Measurements from ENCODE around the gene HSPA9. TPM values are rescaled to one million over a fixed set of nuclear protein-coding genes. Genes with fewer than 3 reads are reported as not detected.

Gene HSPA9
- polyA plus RNA-seq, 1 donor (not counting 4 experiments of a cell fraction or from before 2014, with no cell fraction given): 195 TPM

- Histone ChIP-seq H3K9me1 (ENCODE audit: control insufficient read depth, extremely low read depth, insufficient read depth, low read length) (no peaks in the 10 kb centered on the region), H2AFZ (ENCODE audit: control insufficient read depth, low read length) (peak overlapping the region; percentile 52), H3K27me3 (ENCODE audit: control insufficient read depth, extremely low read depth, insufficient read depth, low read length) (no peaks in the 10 kb centered on the region), H3K36me3 (ENCODE audit: control insufficient read depth in 2 of 2, extremely low read depth in 1 of 2, insufficient read depth in 2 of 2, low read length in 2 of 2) (no peaks in the 10 kb centered on the region), H3K79me2 (ENCODE audit: control insufficient read depth, insufficient read depth, low read length) (no peaks in the 10 kb centered on the region), H4K20me1 (ENCODE audit: control insufficient read depth, extremely low read depth, insufficient read depth, low read length) (no peaks in the 10 kb centered on the region), H3K4me2 (ENCODE audit: control insufficient read depth, extremely low read depth, insufficient read depth, low read depth, low read length) (peak overlapping the region; percentile 47), H3K4me1 (ENCODE audit: control insufficient read depth, extremely low read depth, insufficient read depth, low read length) (peaks cover 14% of the 10 kb centered on the region), H3K27ac (ENCODE audit: control insufficient read depth, insufficient read depth, low read length) (no peak overlapping the region), H3K9ac (ENCODE audit: control insufficient read depth, extremely low read depth, insufficient read depth, low read length) (no peak overlapping the region), H3K4me3 (ENCODE audit: control insufficient read depth in 2 of 3, extremely low read depth in 1 of 3, insufficient read depth in 2 of 3, low read depth in 1 of 3, low read length in 3 of 3) (no peak overlapping the region), H3K9me3 (ENCODE audit: control insufficient read depth, low read depth, low read length) (no peaks in the 10 kb centered on the region)
- FAIRE-seq (peak; percentile 79), DNase-seq (ENCODE audit: low read depth, low spot score) (no peak)
- dilution Hi-C loops (cut with MboI; ENCODE audit: extremely low pct_ligation_motif_present, low sequenced_read_pairs): no loop called here
- TF ChIP-seq EZH2 (IDR thresholded peaks at IDR 0.05; ENCODE audit: low read length) (no peak), CTCF (optimal IDR thresholded peaks at IDR 0.05 in 1 of 3, IDR thresholded peaks at IDR 0.05 in 1 of 3, conservative IDR thresholded peaks at IDR 0.05 in 1 of 3; ENCODE audit: extremely low read depth in 1 of 3, insufficient read depth in 2 of 3, low read length in 3 of 3) (no peak)
Measured at GRCh38 chr5:138616508-138616907, 41.3 kb upstream of the HSPA9 start.

DNA sequence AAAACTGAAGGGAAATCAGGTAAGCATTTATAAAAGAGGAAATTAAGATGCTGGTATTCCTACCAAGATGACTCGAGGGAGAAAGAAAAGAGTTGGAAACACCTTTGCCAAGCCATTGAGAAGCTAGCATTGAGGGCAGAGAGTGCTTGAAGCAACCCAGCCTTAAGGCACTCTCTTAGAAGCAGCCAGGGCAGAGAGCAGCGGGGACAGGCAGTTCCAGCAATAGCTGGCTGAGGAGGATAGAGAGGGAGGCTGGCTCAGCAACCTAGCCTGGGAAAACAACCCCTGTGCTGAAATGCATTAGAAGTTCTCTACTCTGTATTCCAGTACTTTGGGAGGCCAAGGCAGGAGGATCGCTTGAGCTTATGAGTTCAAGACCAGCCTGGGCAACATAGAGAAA lies 40.3 kb upstream of the HSPA9 start:
- H2AFZ ChIP-seq (ENCODE audit: control insufficient read depth, low read length): no peak overlapping the region
- H3K4me2 ChIP-seq (ENCODE audit: control insufficient read depth, extremely low read depth, insufficient read depth, low read depth, low read length): no peak overlapping the region
- H3K9me1 ChIP-seq (ENCODE audit: control insufficient read depth, extremely low read depth, insufficient read depth, low read length): no peaks in the 10 kb centered on the region
- TF ChIP-seq CTCF (optimal IDR thresholded peaks at IDR 0.05 in 1 of 3, IDR thresholded peaks at IDR 0.05 in 1 of 3, conservative IDR thresholded peaks at IDR 0.05 in 1 of 3; ENCODE audit: extremely low read depth in 1 of 3, insufficient read depth in 2 of 3, low read length in 3 of 3) (no peak), EZH2 (IDR thresholded peaks at IDR 0.05; ENCODE audit: low read length) (no peak)
- DNase-seq (ENCODE audit: low read depth, low spot score) (no peak), FAIRE-seq (no peak)
- H3K36me3 ChIP-seq (ENCODE audit: control insufficient read depth in 2 of 2, extremely low read depth in 1 of 2, insufficient read depth in 2 of 2, low read length in 2 of 2): no peaks in the 10 kb centered on the region
- H4K20me1 ChIP-seq (ENCODE audit: control insufficient read depth, extremely low read depth, insufficient read depth, low read length): no peaks in the 10 kb centered on the region
- H3K9me3 ChIP-seq (ENCODE audit: control insufficient read depth, low read depth, low read length): no peaks in the 10 kb centered on the region
- no peak overlapping the region for H3K4me3 ChIP-seq (ENCODE audit: control insufficient read depth in 2 of 3, extremely low read depth in 1 of 3, insufficient read depth in 2 of 3, low read depth in 1 of 3, low read length in 3 of 3)
- H3K27me3 ChIP-seq (ENCODE audit: control insufficient read depth, extremely low read depth, insufficient read depth, low read length): no peaks in the 10 kb centered on the region
- H3K4me1 ChIP-seq (ENCODE audit: control insufficient read depth, extremely low read depth, insufficient read depth, low read length): peaks cover 24% of the 10 kb centered on the region
- H3K27ac ChIP-seq (ENCODE audit: control insufficient read depth, insufficient read depth, low read length): no peak overlapping the region
- H3K9ac ChIP-seq (ENCODE audit: control insufficient read depth, extremely low read depth, insufficient read depth, low read length): no peak overlapping the region
- no peaks in the 10 kb centered on the region for H3K79me2 ChIP-seq (ENCODE audit: control insufficient read depth, insufficient read depth, low read length)
- dilution Hi-C loops (cut with MboI; ENCODE audit: extremely low pct_ligation_motif_present, low sequenced_read_pairs): no loop called here
